Tibial nerve (tissue), 4 donors: ENCODE data around the gene MED13L. TPM values are rescaled to one million over a fixed set of nuclear protein-coding genes. Genes with fewer than 3 reads are reported as not detected.

Experiments used
- DNase-seq, 2 donors: peaks; one replicate each; pipeline ENCODE4 v3.0.0-alpha.2; 2019; ENCODE audit warnings: low spot score in 2 of 2
- H3K27ac ChIP-seq, 4 donors: fragments of 200-600 bp; sonication (generic) in 3 of 4; one replicate each; pipeline ENCODE4 v1.5.1; 2017 to 2019; ENCODE audit warnings: mild to moderate bottlenecking in 1 of 4
- H3K27me3 ChIP-seq, 2 donors: fragments of 200-600 bp; sonication (generic) in 1 of 2; one replicate each; pipeline versions ENCODE4 v1.5.1 to v1.6.0; 2017 to 2019
- H3K36me3 ChIP-seq, 3 donors: fragments of 200-600 bp; sonication (generic); one replicate each; pipeline ENCODE4 v1.5.1; 2018 to 2019
- H3K4me1 ChIP-seq, 4 donors: fragments of 200-600 bp; sonication (generic) in 3 of 4; one replicate each; pipeline ENCODE4 v1.5.1; 2017 to 2019
- H3K4me3 ChIP-seq, 4 donors: fragments of 200-600 bp; sonication (generic) in 3 of 4; one replicate each; pipeline ENCODE4 v1.5.1; 2017 to 2019; ENCODE audit warnings: mild to moderate bottlenecking in 1 of 4, moderate library complexity in 1 of 4
- H3K9me3 ChIP-seq, 4 donors: fragments of 200-600 bp; sonication (generic) in 3 of 4; one replicate each; pipeline ENCODE4 v1.5.1; 2017 to 2019
- CTCF ChIP-seq, 5 experiments: fragments of 200-600 bp in 3 of 5; fragments of 450-650 bp in 2 of 5; sonication (generic) in 3 of 5; IDR thresholded peaks; one replicate each; pipeline ENCODE4 v1.5.1; 2016 to 2019; ENCODE audit warnings: antibody characterized with exemption in 5 of 5, mild to moderate bottlenecking in 3 of 5, moderate library complexity in 2 of 5
- EP300 ChIP-seq, 2 donors: sonication (generic); formaldehyde crosslinking; IDR thresholded peaks; one replicate each; pipeline ENCODE4 v1.6.1; 2017; ENCODE audit warnings: antibody characterized with exemption in 2 of 2, mild to moderate bottlenecking in 1 of 2
- POLR2A ChIP-seq, 2 donors: fragments of 450-650 bp; IDR thresholded peaks; one replicate each; pipeline ENCODE4 v1.6.1; 2017; ENCODE audit warnings: antibody characterized with exemption in 2 of 2, mild to moderate bottlenecking in 2 of 2, moderate library complexity in 2 of 2
- whole genome bisulfite sequencing, 2 donors: methylation state at CpG; one replicate each; pipeline ENCODE4 v1.1.5; 2018; 5-methylcytosine and 5-hydroxymethylcytosine counted together
- small RNA-seq: library from RNA; depleted of rRNA; stranded (forward); fragments of <200 nt; gene quantifications from one replicate; pipeline ENCODE3, GENCODE V24; 2016
- total RNA-seq, 4 donors: library from RNA; depleted of rRNA; stranded (reverse); fragments of >200 nt; gene quantifications; one replicate each; pipeline ENCODE4 v1.1.0, GENCODE V29; 2016

The MED13L gene
- total RNA-seq, 4 donors from 2014 or later = 138 to 234 (median 218) TPM

GRCh38 chr12:115912440-115912839 is 365.1 kb downstream of the MED13L start:
- no peaks in the 10 kb centered on the region for H3K36me3 ChIP-seq
- WGBS, 2 donors = 83 to 85% methylated on average over 1 of the region's 1 CpG
- DNase-seq = no peak
- peaks cover 2 to 19% of the 10 kb centered on the region in 2 donors for H3K27me3 ChIP-seq
- peaks cover 0 to 5% (median 2%) of the 10 kb centered on the region in 4 donors for H3K4me1 ChIP-seq
- no peak for TF ChIP-seq POLR2A (IDR thresholded peaks at IDR 0.05)
- no peak for TF ChIP-seq EP300 (IDR thresholded peaks at IDR 0.05)
- no peak for TF ChIP-seq CTCF (IDR thresholded peaks at IDR 0.05)
- no peak overlapping the region for H3K27ac ChIP-seq
- H3K9me3 ChIP-seq = peaks cover 0 to 6% (median 0%) of the 10 kb centered on the region in 4 donors
- H3K4me3 ChIP-seq = no peak overlapping the region

- Histone ChIP-seq H3K4me1 (no peaks in the 10 kb centered on the region), H3K27me3 (peaks cover 0 to 10% of the 10 kb centered on the region in 2 donors), H3K27ac (no peak overlapping the region), H3K4me3 (no peak overlapping the region), H3K36me3 (no peaks in the 10 kb centered on the region), H3K9me3 (peaks cover 0 to 6% (median 0%) of the 10 kb centered on the region in 4 donors)
- DNase-seq = no peak
- WGBS, 2 donors = 89 to 100% methylated on average over 1 of the region's 1 CpG
- no peak for TF ChIP-seq EP300 (IDR thresholded peaks at IDR 0.05)
Measured at GRCh38 chr12:115911360-115911759, 366.1 kb downstream of the MED13L start.

- H3K4me1 ChIP-seq = no peaks in the 10 kb centered on the region
- peaks cover 0 to 6% (median 0%) of the 10 kb centered on the region in 4 donors for H3K9me3 ChIP-seq
- WGBS, 2 donors = 57 to 69% methylated on average over 5 of the region's 5 CpGs
- no peaks in the 10 kb centered on the region for H3K36me3 ChIP-seq
- no peaks in the 10 kb centered on the region for H3K27me3 ChIP-seq
- no peak for TF ChIP-seq POLR2A (IDR thresholded peaks at IDR 0.05)
- TF ChIP-seq EP300 (IDR thresholded peaks at IDR 0.05) = no peak
- TF ChIP-seq CTCF (IDR thresholded peaks at IDR 0.05) = no peak
- H3K4me3 ChIP-seq = no peak overlapping the region
- H3K27ac ChIP-seq = no peak overlapping the region
- DNase-seq = no peak
Measured at GRCh38 chr12:115910057-115910456, 367.4 kb downstream of the MED13L start.

Small RNA genes lying within 50 kb of the gene (small RNA-seq; reads per million reads assigned to genes)
- gene MIR620 = not detected
- not detected for gene RNU6-1188P
- gene SNRPGP18 = not detected
